ENCODE measurements around the gene GNG14.

DNA sequence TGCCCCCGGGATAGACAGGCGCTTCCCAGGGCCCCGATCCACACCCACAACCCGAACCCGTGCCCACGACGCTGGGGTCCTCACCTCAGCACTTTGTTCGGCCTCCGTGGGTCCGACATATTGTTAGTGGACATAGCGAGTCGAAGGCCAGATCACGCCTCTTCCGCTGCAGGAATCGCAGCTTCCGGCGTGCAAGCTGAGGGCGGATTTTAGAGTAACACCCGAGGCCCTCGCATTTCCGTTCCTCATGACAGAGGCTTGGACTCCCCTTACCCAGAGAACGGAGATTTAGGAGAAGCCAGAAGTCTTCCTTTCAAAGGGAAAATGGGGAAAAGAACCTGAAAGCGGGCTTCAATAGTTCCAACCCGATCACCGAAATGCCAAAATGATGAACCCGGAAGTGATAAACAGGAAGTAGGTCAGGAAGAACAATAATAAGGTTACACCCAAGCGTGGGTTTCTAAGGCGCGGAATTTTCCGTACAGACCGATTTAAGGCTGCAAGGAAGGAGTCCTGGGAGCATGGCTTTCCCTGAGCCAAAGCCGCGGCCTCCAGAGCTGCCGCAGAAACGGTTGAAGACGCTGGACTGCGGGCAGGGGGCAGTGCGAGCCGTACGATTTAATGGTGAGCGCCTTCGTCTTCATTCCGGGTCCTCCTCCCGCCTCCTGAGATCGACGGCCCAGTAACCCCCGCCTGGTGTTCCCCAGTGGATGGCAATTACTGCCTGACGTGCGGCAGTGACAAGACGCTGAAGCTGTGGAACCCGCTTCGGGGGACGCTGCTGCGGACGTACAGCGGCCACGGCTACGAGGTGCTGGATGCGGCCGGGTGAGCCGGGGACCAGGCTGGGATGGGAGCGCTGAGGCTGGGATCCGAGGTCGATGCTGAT, 18.3 kb upstream of the GNG14 start:
- TF ChIP-seq CTCF (IDR thresholded peaks at IDR 0.05) (no peak), EZH2 (IDR thresholded peaks at IDR 0.05; ENCODE audit: borderline replicate concordance, insufficient read depth, low read depth, low read length, poor library complexity, severe bottlenecking) (no peak)

Measured in B cell (primary cell).